Neural cell (in vitro differentiated cells): Measurements from ENCODE around the gene DSC1. TPM values are rescaled to one million over a fixed set of nuclear protein-coding genes. Genes with fewer than 3 reads are reported as not detected.

Experiments
- H2AFZ ChIP-seq: fragments of 200-600, 300-800 bp; sonication (generic), shearing (Covaris generic); 2 replicates; pipeline ENCODE4 v1.6.0; 2014; ENCODE audit warnings: low read depth, mild to moderate bottlenecking, antibody characterized with exemption, low read length, moderate library complexity
- H3F3A ChIP-seq: fragments of 200-600 bp; shearing (Covaris generic); 2 replicates; pipeline ENCODE4 v1.6.1; 2016; ENCODE audit warnings: mild to moderate bottlenecking, moderate library complexity, mixed read lengths, antibody characterized with exemption, low read length; ENCODE audit not compliant: insufficient read depth, poor library complexity, severe bottlenecking
- H3K27ac ChIP-seq: fragments of 200-600, 300-800 bp; sonication (generic), shearing (Covaris generic); 2 replicates; pipeline ENCODE4 v1.5.1; 2014; ENCODE audit warnings: mild to moderate bottlenecking, low read length, moderate library complexity
- H3K27me3 ChIP-seq: fragments of 300-800, 200-600 bp; sonication (generic), shearing (Covaris generic); 2 replicates; pipeline ENCODE4 v1.6.0; 2014; ENCODE audit warnings: mild to moderate bottlenecking, low read depth, low read length, moderate library complexity; ENCODE audit not compliant: insufficient read depth
- H3K36me3 ChIP-seq: fragments of 300-800, 200-600 bp; sonication (generic), shearing (Covaris generic); 2 replicates; pipeline ENCODE4 v1.5.1; 2014; ENCODE audit warnings: mild to moderate bottlenecking, antibody characterized with exemption, low read length, moderate library complexity; ENCODE audit not compliant: insufficient read depth
- H3K4me2 ChIP-seq: fragments of 300-800, 200-600 bp; sonication (generic), shearing (Covaris generic); 2 replicates; pipeline ENCODE4 v1.6.0; 2014; ENCODE audit warnings: mild to moderate bottlenecking, low read length
- H3K4me3 ChIP-seq: fragments of 300-800, 200-600 bp; sonication (generic), shearing (Covaris generic); 2 replicates; pipeline ENCODE4 v1.5.1; 2014; ENCODE audit warnings: mild to moderate bottlenecking, low read length, moderate library complexity
- H3K79me2 ChIP-seq: fragments of 200-600 bp; shearing (Covaris generic); replicated peaks from 2 replicates; pipeline ENCODE4 v1.6.0; 2014; ENCODE audit warnings: mild to moderate bottlenecking, low read length, moderate library complexity; ENCODE audit not compliant: insufficient read depth
- H3K9ac ChIP-seq: fragments of 300-800, 200-600 bp; sonication (generic), shearing (Covaris generic); 2 replicates; pipeline ENCODE4 v1.6.1; 2016; ENCODE audit warnings: mild to moderate bottlenecking, low read length, mixed read lengths
- H3K9me2 ChIP-seq: fragments of 200-600 bp; shearing (Covaris generic); 2 replicates; pipeline ENCODE4 v1.6.1; 2016; ENCODE audit warnings: mild to moderate bottlenecking, low read length, mixed read lengths; ENCODE audit not compliant: insufficient read depth
- H3K9me3 ChIP-seq: fragments of 200-600, 300-800 bp; sonication (generic), shearing (Covaris generic); 2 replicates; pipeline ENCODE4 v1.6.1; 2016; ENCODE audit warnings: mild to moderate bottlenecking, mixed run types, low read length, moderate library complexity, mixed read lengths
- H4K20me1 ChIP-seq: fragments of 200-600 bp; shearing (Covaris generic); 2 replicates; pipeline ENCODE4 v1.6.1; 2016; ENCODE audit warnings: mild to moderate bottlenecking, mixed run types; ENCODE audit not compliant: insufficient read depth
- EP300 ChIP-seq: fragments of 450-650 bp; conservative IDR thresholded peaks from 2 replicates; pipeline ENCODE4 v1.6.1; 2014; ENCODE audit warnings: antibody characterized with exemption, mild to moderate bottlenecking, moderate library complexity; ENCODE audit not compliant: poor library complexity, severe bottlenecking
- EZH2 ChIP-seq: fragments of 200-600, 300-800 bp; shearing (Covaris generic), sonication (generic); IDR thresholded peaks from 2 replicates; pipeline ENCODE4 v1.6.1; 2014; ENCODE audit warnings: antibody characterized with exemption, low read length, borderline replicate concordance, mild to moderate bottlenecking; ENCODE audit not compliant: insufficient read depth, poor library complexity, severe bottlenecking
- MXI1 ChIP-seq: fragments of 450-650 bp; conservative IDR thresholded peaks from 2 replicates; pipeline ENCODE4 v1.6.1; 2014; ENCODE audit warnings: antibody characterized with exemption, mild to moderate bottlenecking; ENCODE audit not compliant: poor library complexity, severe bottlenecking
- POLR2AphosphoS5 ChIP-seq: IDR thresholded peaks from 2 replicates; pipeline ENCODE4 v1.6.1; 2012
- REST ChIP-seq: IDR thresholded peaks from 2 replicates; pipeline ENCODE4 v1.6.1; 2012; ENCODE audit warnings: borderline replicate concordance
- SMC3 ChIP-seq: fragments of 450-650 bp; conservative IDR thresholded peaks from 2 replicates; pipeline ENCODE4 v1.6.1; 2014; ENCODE audit warnings: antibody characterized with exemption, mild to moderate bottlenecking, moderate library complexity; ENCODE audit not compliant: poor library complexity
- TAF1 ChIP-seq: IDR thresholded peaks from 2 replicates; pipeline ENCODE4 v1.6.1; 2012; ENCODE audit warnings: low read depth
- polyA plus RNA-seq: library from polyadenylated mRNA; depleted of rRNA; stranded (reverse); fragments of >200 nt; gene quantifications from 2 replicates; pipeline ENCODE4 v1.2.3, GENCODE V29; 2014

DSC1 gene
- polyA plus RNA-seq, 1 donor from 2014 or later, result not detected

DNA sequence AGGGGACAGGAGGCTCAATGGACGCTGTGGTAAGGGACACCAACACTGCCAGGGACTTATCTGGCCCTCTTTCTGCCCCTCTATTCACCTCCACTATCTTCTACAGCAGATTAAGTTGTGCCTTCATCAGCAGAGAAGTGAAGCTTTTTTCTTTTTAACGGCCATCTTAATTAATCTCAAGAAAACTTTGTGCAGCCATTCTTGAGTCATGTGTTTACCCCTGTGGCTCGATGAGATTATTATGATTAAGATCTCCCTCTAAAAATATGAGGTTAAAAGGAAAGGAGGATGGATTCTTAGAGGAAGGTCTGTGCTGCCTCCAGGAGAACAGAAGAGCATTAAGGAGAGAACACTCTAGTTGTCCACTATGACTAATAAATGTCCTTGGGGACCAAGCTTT, 32.4 kb upstream of the DSC1 start:
- H3K9ac ChIP-seq, result no peak overlapping the region
- no peaks in the 10 kb centered on the region for H3K9me2 ChIP-seq
- H4K20me1 ChIP-seq, result no peaks in the 10 kb centered on the region
- H3K9me3 ChIP-seq, result no peaks in the 10 kb centered on the region
- no peak overlapping the region for H2AFZ ChIP-seq
- no peak overlapping the region for H3K4me2 ChIP-seq
- TF ChIP-seq SMC3 (no peak), EZH2 (no peak), EP300 (no peak), REST (no peak)
- no peaks in the 10 kb centered on the region for H3K79me2 ChIP-seq
- no peak overlapping the region for H3K27ac ChIP-seq
- no peaks in the 10 kb centered on the region for H3F3A ChIP-seq
- H3K36me3 ChIP-seq, result no peaks in the 10 kb centered on the region
- no peaks in the 10 kb centered on the region for H3K27me3 ChIP-seq
- H3K4me3 ChIP-seq, result no peak overlapping the region

DNA sequence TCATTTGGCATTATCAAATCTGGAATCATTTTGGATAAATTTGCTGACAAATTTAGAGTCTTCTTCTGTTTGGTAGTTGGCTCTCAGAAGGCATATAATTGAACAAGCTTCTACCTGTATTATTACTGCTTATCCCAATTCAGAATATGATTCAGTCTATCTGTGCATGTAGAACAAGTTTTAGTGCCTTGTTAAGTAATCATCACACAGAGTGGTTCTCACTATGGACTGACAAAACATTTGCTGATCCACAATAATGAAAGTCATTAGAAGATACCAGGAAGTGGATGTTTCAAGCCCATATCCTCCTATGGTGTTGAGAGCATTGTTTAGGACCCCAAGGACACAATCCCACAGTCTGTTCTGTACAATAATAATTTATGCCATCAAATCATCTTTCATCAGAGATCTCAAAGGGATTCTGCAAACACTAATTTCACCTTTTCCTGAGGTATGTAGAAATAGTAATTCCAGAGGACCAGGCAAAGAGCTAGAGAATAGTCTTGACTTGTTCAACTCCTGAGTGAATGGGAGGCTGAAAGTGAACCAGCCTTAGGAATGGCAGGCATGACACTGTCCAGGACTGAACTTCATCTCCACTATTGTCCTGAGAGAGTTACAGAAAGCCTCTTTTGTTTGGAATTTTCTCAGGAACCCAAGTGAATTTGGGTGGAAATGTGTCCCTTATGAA, 29.6 kb upstream of the DSC1 start:
- Histone ChIP-seq H2AFZ (no peak overlapping the region), H3K9me3 (no peaks in the 10 kb centered on the region), H3K4me3 (no peak overlapping the region), H4K20me1 (no peaks in the 10 kb centered on the region), H3K27ac (no peak overlapping the region), H3F3A (no peaks in the 10 kb centered on the region), H3K36me3 (no peaks in the 10 kb centered on the region), H3K79me2 (no peaks in the 10 kb centered on the region), H3K4me2 (no peak overlapping the region), H3K9me2 (no peaks in the 10 kb centered on the region), H3K9ac (no peak overlapping the region), H3K27me3 (no peaks in the 10 kb centered on the region)
- no peak for TF ChIP-seq EZH2

- no peak overlapping the region for H3K4me3 ChIP-seq
- no peaks in the 10 kb centered on the region for H3K79me2 ChIP-seq
- no peaks in the 10 kb centered on the region for H3K9me3 ChIP-seq
- no peaks in the 10 kb centered on the region for H3F3A ChIP-seq
- no peak overlapping the region for H3K27ac ChIP-seq
- no peak for TF ChIP-seq POLR2AphosphoS5
- TF ChIP-seq EP300, result no peak
- TF ChIP-seq EZH2, result no peak
- TF ChIP-seq SMC3, result no peak
- no peak for TF ChIP-seq MXI1
- no peak for TF ChIP-seq REST
- no peak for TF ChIP-seq TAF1
- H3K9me2 ChIP-seq, result no peaks in the 10 kb centered on the region
- H3K27me3 ChIP-seq, result no peaks in the 10 kb centered on the region
- H3K4me2 ChIP-seq, result no peak overlapping the region
- H2AFZ ChIP-seq, result no peak overlapping the region
- H4K20me1 ChIP-seq, result no peaks in the 10 kb centered on the region
- H3K9ac ChIP-seq, result no peak overlapping the region
- no peaks in the 10 kb centered on the region for H3K36me3 ChIP-seq
Observed at GRCh38 chr18:31190919-31191318, 28.3 kb upstream of the DSC1 start.
